Tongue (tissue), 2 donors: Measurements from ENCODE around the gene SH2D3C. TPM values are rescaled to one million over a fixed set of nuclear protein-coding genes. Genes with fewer than 3 reads are reported as not detected.

ENCODE experiments used
- DNase-seq: peaks from one replicate; pipeline ENCODE4 v3.0.0-alpha.2; 2015
- total RNA-seq: library from RNA; depleted of rRNA; stranded (reverse); fragments of >200 nt; gene quantifications from one replicate; pipeline ENCODE4 v1.2.3, GENCODE V29; 2014

Gene SH2D3C
- total RNA-seq, 1 donor from 2014 or later, result 13.6 TPM

- no peak for DNase-seq
These were observed 39.8 kb downstream of the SH2D3C start for GRCh38 chr9:127738666-127739065.

GRCh38 chr9:127735530-127736185 is 42.8 kb downstream of the SH2D3C start:
- DNase-seq, result no peak

GRCh38 chr9:127734747-127735529 is 43.5 kb downstream of the SH2D3C start, which contains the start of gene TOR2A:
Gene TOR2A (minus strand): TSS chr9:127735294. CDS start chr9:127735270, 24 bp downstream.
- DNase-seq, result peak; percentile 99

- DNase-seq, result no peak
These were observed 44.2 kb downstream of the SH2D3C start for GRCh38 chr9:127734247-127734746.

GRCh38 chr9:127733614-127734013 is 44.9 kb downstream of the SH2D3C start:
- DNase-seq, result no peak

- DNase-seq, result no peak
These were observed 46.0 kb downstream of the SH2D3C start for GRCh38 chr9:127732444-127732843.

GRCh38 chr9:127731938-127732337 is 46.5 kb downstream of the SH2D3C start:
- no peak for DNase-seq

GRCh38 chr9:127730799-127731410 is 47.6 kb downstream of the SH2D3C start:
- DNase-seq, result no peak

- no peak for DNase-seq
These were observed 48.2 kb downstream of the SH2D3C start for GRCh38 chr9:127730262-127730661.

- DNase-seq, result no peak
These were observed 48.8 kb downstream of the SH2D3C start for GRCh38 chr9:127729522-127730256.

GRCh38 chr9:127728808-127729207 is 49.7 kb downstream of the SH2D3C start:
- DNase-seq, result no peak

GRCh38 chr9:127726871-127727270 is 51.6 kb downstream of the SH2D3C start:
- no peak for DNase-seq

GRCh38 chr9:127724012-127724411 is 54.5 kb downstream of the SH2D3C start:
- DNase-seq, result no peak

GRCh38 chr9:127723444-127723843 is 55.0 kb downstream of the SH2D3C start:
- DNase-seq, result no peak

- no peak for DNase-seq
These were observed 55.5 kb downstream of the SH2D3C start for GRCh38 chr9:127723013-127723412.

- DNase-seq, result no peak
These were observed 56.3 kb downstream of the SH2D3C start for GRCh38 chr9:127722055-127722745.

- no peak for DNase-seq
These were observed 57.1 kb downstream of the SH2D3C start for GRCh38 chr9:127721391-127721821.

- DNase-seq, result no peak
These were observed 57.6 kb downstream of the SH2D3C start for GRCh38 chr9:127720865-127721227.

GRCh38 chr9:127720031-127720864 is 58.2 kb downstream of the SH2D3C start:
- no peak for DNase-seq

GRCh38 chr9:127717766-127718165 is 60.7 kb downstream of the SH2D3C start:
- DNase-seq, result no peak

GRCh38 chr9:127716412-127716811 is 62.1 kb downstream of the SH2D3C start:
- no peak for DNase-seq
